ENCODE results near the gene OR2M3. TPM values are rescaled to one million over a fixed set of nuclear protein-coding genes. Genes with fewer than 3 reads are reported as not detected.

OR2M3 gene
- total and polyA plus RNA-seq, 2 of the 8 experiments (the other 6 are each of a cell fraction or from before 2014, with no cell fraction given), result not detected

- Histone ChIP-seq H4K20me1 (replicated peaks in 1 of 2; ENCODE audit: control insufficient read depth in 1 of 2, insufficient read depth in 2 of 2, low read length in 2 of 2) (no peaks in the 10 kb centered on the region), H3K23ac (ENCODE audit: insufficient read length) (no peak overlapping the region), H3K56ac (replicated peaks; ENCODE audit: insufficient read length, low read depth, low read length) (no peak overlapping the region), H3K9me3 (ENCODE audit: insufficient read depth in 2 of 2, low read depth in 1 of 2, low read length in 1 of 2) (peaks cover 51 to 61% of the 10 kb centered on the region in 2 experiments), H3K4me1 (replicated peaks in 1 of 4; ENCODE audit: control insufficient read depth in 3 of 4, insufficient read depth in 4 of 4, low read length in 3 of 4) (no peaks in the 10 kb centered on the region), H3K4me3 (ENCODE audit: extremely low read depth in 1 of 4, insufficient read depth in 2 of 4, low read depth in 3 of 4, low read length in 4 of 4) (no peak overlapping the region), H3K18ac (ENCODE audit: extremely low read depth, low read length) (no peak overlapping the region), H3K23me2 (ENCODE audit: low read depth, low read length) (no peaks in the 10 kb centered on the region), H2BK15ac (ENCODE audit: low read length) (no peak overlapping the region), H2BK12ac (ENCODE audit: low read depth, low read length) (no peak overlapping the region), H3K27ac (ENCODE audit: low read depth, low read length) (no peak overlapping the region), H3K14ac (ENCODE audit: insufficient read length) (no peak overlapping the region), H2AFZ (ENCODE audit: low read length) (no peak overlapping the region), H4K8ac (ENCODE audit: extremely low read depth, insufficient read depth, low read length) (no peak overlapping the region), H3K4me2 (ENCODE audit: insufficient read depth in 1 of 2, low read depth in 2 of 2, low read length in 2 of 2) (no peak overlapping the region), H3K79me1 (ENCODE audit: low read depth, low read length) (no peaks in the 10 kb centered on the region), H3K79me2 (ENCODE audit: control insufficient read depth in 1 of 2, insufficient read depth in 2 of 2, low read length in 2 of 2) (no peaks in the 10 kb centered on the region), H3K27me3 (replicated peaks in 1 of 4; ENCODE audit: control insufficient read depth in 3 of 4, extremely low read depth in 1 of 4, insufficient read depth in 3 of 4, low read length in 3 of 4) (no peaks in the 10 kb centered on the region), H3K4ac (replicated peaks; ENCODE audit: insufficient read length, low read depth, low read length) (no peak overlapping the region), H4K91ac (replicated peaks; ENCODE audit: insufficient read length, low read length) (no peak overlapping the region), H2BK20ac (ENCODE audit: low read length) (no peak overlapping the region), H3K9ac (replicated peaks in 1 of 4; ENCODE audit: extremely low read depth in 1 of 4, low read depth in 3 of 4, low read length in 3 of 4) (no peak overlapping the region), H2AK5ac (ENCODE audit: low read depth, low read length) (no peak overlapping the region), H2BK120ac (replicated peaks; ENCODE audit: low read depth, low read length) (no peak overlapping the region), H4K5ac (ENCODE audit: insufficient read length, low read depth, low read length) (no peak overlapping the region), H3K36me3 (ENCODE audit: control insufficient read depth in 2 of 4, insufficient read depth in 4 of 4, low read length in 3 of 4) (no peaks in the 10 kb centered on the region), H2BK5ac (ENCODE audit: low read depth, low read length) (no peak overlapping the region)
- ChIA-PET POLR2A (ENCODE audit: partially characterized antibody) (no interaction called here), CTCF (ENCODE audit: partially characterized antibody) (no interaction called here)
- 82% methylated on average over 11 of the region's 11 CpGs; no CpG with 5 or more reads in 1 of the 2 experiments for WGBS, 2 experiments (ENCODE audit: extremely low coverage in 1 of 2, insufficient coverage in 1 of 2, insufficient read length in 1 of 2, insufficient replicate concordance in 2 of 2, low coverage in 1 of 2, low lambda C conversion rate in 2 of 2, missing lambda C conversion rate in 1 of 2)
- DNase-seq (ENCODE audit: low read depth in 1 of 2, low spot score in 2 of 2) (no peak), FAIRE-seq (no peak)
- TF ChIP-seq TCF12 (IDR thresholded peaks at IDR 0.05; ENCODE audit: low read depth, low read length), result no peak
- no peak for TF ChIP-seq POLR2AphosphoS5 (IDR thresholded peaks at IDR 0.05; ENCODE audit: low read depth, low read length)
- no peak for TF ChIP-seq EZH2 (IDR thresholded peaks at IDR 0.05; ENCODE audit: low read depth, low read length, severe bottlenecking)
- no peak for TF ChIP-seq SIX5 (IDR thresholded peaks at IDR 0.05; ENCODE audit: low read depth, low read length)
- TF ChIP-seq SP1 (IDR thresholded peaks at IDR 0.05; ENCODE audit: low read depth, low read length), result no peak
- no peak for TF ChIP-seq GABPA (IDR thresholded peaks at IDR 0.05; ENCODE audit: borderline replicate concordance, insufficient read depth, low read length)
- TF ChIP-seq ATF2 (IDR thresholded peaks at IDR 0.05; ENCODE audit: low read length), result no peak
- no peak for TF ChIP-seq TAF1 (IDR thresholded peaks at IDR 0.05; ENCODE audit: low read depth, low read length)
- no peak for TF ChIP-seq FOSL1 (IDR thresholded peaks at IDR 0.05; ENCODE audit: insufficient read depth, low read depth, low read length)
- TF ChIP-seq SP4 (IDR thresholded peaks at IDR 0.05; ENCODE audit: low read length), result no peak
- no peak for TF ChIP-seq RXRA (IDR thresholded peaks at IDR 0.05; ENCODE audit: insufficient read depth, low read depth, low read length)
- no peak for TF ChIP-seq NANOG (IDR thresholded peaks at IDR 0.05; ENCODE audit: insufficient read depth, low read depth, low read length, poor library complexity, severe bottlenecking)
- TF ChIP-seq SIRT6 (IDR thresholded peaks at IDR 0.05; ENCODE audit: low read length), result no peak
- no peak for TF ChIP-seq CREB1 (IDR thresholded peaks at IDR 0.05)
- no peak for TF ChIP-seq TEAD4 (IDR thresholded peaks at IDR 0.05; ENCODE audit: low read depth, low read length)
Observed at GRCh38 chr1:248189026-248189425, 8.0 kb upstream of the OR2M3 start.
